Testis (tissue), 3 donors: ENCODE results near the gene UBC. TPM values are rescaled to one million over a fixed set of nuclear protein-coding genes. Genes with fewer than 3 reads are reported as not detected.

ENCODE experiments used
- DNase-seq: peaks from one replicate; pipeline ENCODE4 v3.0.0-alpha.2; 2019
- H3K27ac ChIP-seq, 2 donors: fragments of 200-600 bp; sonication (generic); one replicate each; pipeline ENCODE4 v1.5.1; 2019
- H3K27me3 ChIP-seq: fragments of 200-600 bp; sonication (generic); one replicate; pipeline ENCODE4 v1.5.1; 2019
- H3K36me3 ChIP-seq: fragments of 200-600 bp; sonication (generic); one replicate; pipeline ENCODE4 v1.5.1; 2017; ENCODE audit warnings: low read depth; ENCODE audit errors: missing control alignments
- H3K4me1 ChIP-seq: fragments of 200-600 bp; sonication (generic); one replicate; pipeline ENCODE4 v1.5.1; 2019
- H3K4me3 ChIP-seq, 2 donors: fragments of 200-600 bp; sonication (generic); one replicate each; pipeline ENCODE4 v1.5.1; 2017 to 2019
- H3K9me3 ChIP-seq: fragments of 200-600 bp; sonication (generic); one replicate; pipeline ENCODE4 v1.5.1; 2017
- CTCF ChIP-seq, 3 experiments: fragments of 450-650 bp in 2 of 3; fragments of 200-600 bp in 1 of 3; sonication (generic) in 1 of 3; IDR thresholded peaks; one replicate each; pipeline ENCODE4 v1.5.1; 2016 to 2019; ENCODE audit warnings: antibody characterized with exemption in 3 of 3, mild to moderate bottlenecking in 2 of 3, moderate library complexity in 1 of 3
- POLR2A ChIP-seq: fragments of 450-650 bp; IDR thresholded peaks from one replicate; pipeline ENCODE4 v1.6.1; 2017; ENCODE audit warnings: antibody characterized with exemption, mild to moderate bottlenecking, moderate library complexity
- WGBS, 2 donors: methylation state at CpG; one replicate each; pipeline ENCODE4 v1.1.5; 2018; 5-methylcytosine and 5-hydroxymethylcytosine counted together
- intact Hi-C: fragments of 100-400 bp; cut with DNase I; formaldehyde crosslinking; loops from one replicate; pipeline ENCODE4 v1.15.1; 2023; ENCODE audit warnings: low total_unique reads
- polyA plus RNA-seq: library from polyadenylated mRNA; stranded (reverse); fragments of 350-450 nt; fragmentation: Illumina TruSeq; extraction: RNeasy Lipid Tissue Mini Kit (QIAGEN cat#74804); gene quantifications from one replicate; pipeline ENCODE4 v1.2.3, GENCODE V29; 2014; ENCODE audit warnings: low read depth, low replicate concordance; ENCODE audit not compliant: insufficient read depth
- total RNA-seq, 2 donors: library from RNA; depleted of rRNA; stranded (reverse); fragments of >200 nt; gene quantifications; one replicate each; pipeline ENCODE4 v1.2.3, GENCODE V29; 2016

UBC gene
- total and polyA plus RNA-seq, 3 donors from 2014 or later: 1,262 to 2,678 (median 1,458) TPM

- H3K27me3 ChIP-seq: no peaks in the 10 kb centered on the region
- no peak overlapping the region for H3K27ac ChIP-seq
- WGBS, 2 donors: 94 to 100% methylated on average over 4 of the region's 4 CpGs
- H3K9me3 ChIP-seq: no peaks in the 10 kb centered on the region
- H3K36me3 ChIP-seq: no peaks in the 10 kb centered on the region
- intact Hi-C loops: no loop called here
- TF ChIP-seq CTCF (IDR thresholded peaks at IDR 0.05) (no peak), POLR2A (no peak)
- no peaks in the 10 kb centered on the region for H3K4me1 ChIP-seq
- no peak for DNase-seq
- no peak overlapping the region for H3K4me3 ChIP-seq
These were observed 43.9 kb downstream of the UBC start for GRCh38 chr12:124870515-124870914.

- Histone ChIP-seq H3K9me3 (no peaks in the 10 kb centered on the region), H3K4me3 (no peak overlapping the region), H3K36me3 (no peaks in the 10 kb centered on the region), H3K4me1 (no peaks in the 10 kb centered on the region), H3K27me3 (no peaks in the 10 kb centered on the region), H3K27ac (no peak overlapping the region)
- intact Hi-C loops: no loop called here
- 79 to 83% methylated on average over 17 of the region's 17 CpGs for WGBS, 2 donors
- DNase-seq: no peak
- TF ChIP-seq POLR2A (no peak), CTCF (IDR thresholded peaks at IDR 0.05) (no peak)
These were observed 45.3 kb downstream of the UBC start for GRCh38 chr12:124869059-124869665.

GRCh38 chr12:124868252-124869058, 46.0 kb downstream of the UBC start:
- Histone ChIP-seq H3K9me3 (no peaks in the 10 kb centered on the region), H3K36me3 (no peaks in the 10 kb centered on the region), H3K27ac (no peak overlapping the region), H3K27me3 (no peaks in the 10 kb centered on the region), H3K4me1 (no peaks in the 10 kb centered on the region), H3K4me3 (no peak overlapping the region)
- intact Hi-C loops: no loop called here
- TF ChIP-seq POLR2A: no peak
- TF ChIP-seq CTCF (IDR thresholded peaks at IDR 0.05): no peak
- 83 to 84% methylated on average over 11 of the region's 11 CpGs for WGBS, 2 donors
- DNase-seq: no peak

- no peaks in the 10 kb centered on the region for H3K27me3 ChIP-seq
- no peak for DNase-seq
- TF ChIP-seq POLR2A: no peak
- TF ChIP-seq CTCF (IDR thresholded peaks at IDR 0.05): no peak
- H3K4me3 ChIP-seq: no peak overlapping the region
- WGBS, 2 donors: 53 to 72% methylated on average over 6 of the region's 6 CpGs
- no peaks in the 10 kb centered on the region for H3K36me3 ChIP-seq
- intact Hi-C loops: no loop called here
- H3K27ac ChIP-seq: no peak overlapping the region
- no peaks in the 10 kb centered on the region for H3K9me3 ChIP-seq
- H3K4me1 ChIP-seq: peaks cover 5% of the 10 kb centered on the region
These were observed 47.0 kb downstream of the UBC start for GRCh38 chr12:124867401-124867930.
